K562 (cell line): Measurements from ENCODE around the gene UBXN11. TPM values are rescaled to one million over a fixed set of nuclear protein-coding genes. Genes with fewer than 3 reads are reported as not detected.

ENCODE experiments used
- ATAC-seq: fragments of 200-7000 bp; cut with Tn5 transposase; 3 replicates; pipeline ENCODE4 v1.9.1; 2020; ENCODE audit warnings: moderate library complexity
- BruUV-seq: library from RNA; stranded (reverse); fragments of 400-500 nt; replicated peaks from 2 replicates; lab custom pipeline; 2021; lab: Mats Ljungman, UMichigan
- CTCF ChIA-PET: fragments of 300-600 bp; formaldehyde crosslinking; extraction: SDS; loops from one replicate; lab custom pipeline; 2021; ENCODE audit warnings: low intra/inter-chr PET ratio; lab: Yijun Ruan, JAX
- POLR2A ChIA-PET: fragments of 300-600, 350-650 bp; sonication (Branson Sonifier 250); formaldehyde crosslinking; extraction: SDS; loops from one replicate; lab custom pipeline; 2021; ENCODE audit warnings: antibody characterized with exemption, inconsistent platforms; lab: Yijun Ruan, JAX
- DNase-seq, 4 experiments: peaks; one replicate each; pipeline versions ENCODE4 v3.0.0 to v3.0.0-alpha.2; 2011 to 2018; ENCODE audit warnings: low spot score in 3 of 4, mixed read lengths in 3 of 4; ENCODE audit errors: extremely low read depth in 1 of 4
- FAIRE-seq: peaks from 2 replicates; lab custom pipeline; 2011; peaks lifted over from hg19 to GRCh38; lab: Jason Lieb, UNC
- H2AFZ ChIP-seq: 2 replicates; pipeline ENCODE4 v1.6.0; 2011; ENCODE audit warnings: low read depth, low read length, control low read depth, inconsistent platforms
- H3K27ac ChIP-seq: fragments of 200-600 bp; 3 replicates; pipeline ENCODE4 v1.8.0; 2011; ENCODE audit warnings: low read depth, mild to moderate bottlenecking, control low read depth, inconsistent platforms, low read length, moderate library complexity, mixed read lengths; ENCODE audit errors: extremely low read depth
- H3K27me3 ChIP-seq, 2 experiments: fragments of 300-600 bp in 1 of 2; 2 replicates in 1 of 2; 3 replicates in 1 of 2; pipeline versions ENCODE4 v1.6.0 to v1.8.0; 2011; ENCODE audit warnings: inconsistent platforms in 2 of 2, low read length in 2 of 2, mild to moderate bottlenecking in 1 of 2, mixed read lengths in 1 of 2, moderate library complexity in 1 of 2; ENCODE audit not compliant: control insufficient read depth in 2 of 2, insufficient read depth in 2 of 2
- H3K36me3 ChIP-seq: fragments of 300-600 bp; 3 replicates; pipeline ENCODE4 v1.8.0; 2011; ENCODE audit warnings: mild to moderate bottlenecking, low read length, inconsistent platforms; ENCODE audit not compliant: control insufficient read depth, insufficient read depth
- H3K4me1 ChIP-seq, 2 experiments: fragments of 200-600 bp in 1 of 2; replicated peaks in 1 of 2; 2 replicates in 1 of 2; 3 replicates in 1 of 2; pipeline versions ENCODE4 v1.5.1 to v1.8.0; 2011; ENCODE audit warnings: inconsistent platforms in 2 of 2, low read length in 2 of 2, mild to moderate bottlenecking in 1 of 2, mixed read lengths in 1 of 2, moderate library complexity in 1 of 2; ENCODE audit not compliant: control insufficient read depth in 2 of 2, insufficient read depth in 2 of 2
- H3K4me2 ChIP-seq: 2 replicates; pipeline ENCODE4 v1.6.1; 2011; ENCODE audit warnings: low read length, control low read depth, inconsistent platforms, mixed read lengths; ENCODE audit not compliant: insufficient read depth
- H3K4me3 ChIP-seq: fragments of 200-600 bp; sonication (generic), shearing (Covaris generic); 2 replicates; pipeline ENCODE4 v1.5.1; 2016; ENCODE audit warnings: control low read depth, inconsistent platforms
- H3K79me2 ChIP-seq: fragments of 200-600 bp; 3 replicates; pipeline ENCODE4 v1.8.0; 2011; ENCODE audit warnings: low read length, inconsistent platforms; ENCODE audit not compliant: control insufficient read depth, insufficient read depth
- H3K9ac ChIP-seq, 2 experiments: 2 replicates each; pipeline versions ENCODE4 v1.6.0 to v1.6.1; 2011; ENCODE audit warnings: low read depth in 2 of 2, low read length in 2 of 2, control low read depth in 1 of 2, inconsistent platforms in 1 of 2, mild to moderate bottlenecking in 1 of 2, mixed read lengths in 1 of 2; ENCODE audit not compliant: insufficient read depth in 1 of 2
- H3K9me1 ChIP-seq: one replicate; pipeline ENCODE4 v1.6.0; 2011; ENCODE audit warnings: inconsistent platforms, mild to moderate bottlenecking, low read length, moderate library complexity; ENCODE audit not compliant: control insufficient read depth, insufficient read depth
- H3K9me3 ChIP-seq: replicated peaks from 2 replicates; pipeline ENCODE4 v1.5.1; 2011; ENCODE audit warnings: low read depth, low read length, inconsistent platforms; ENCODE audit not compliant: control insufficient read depth, insufficient read depth
- H4K20me1 ChIP-seq: replicated peaks from 2 replicates; pipeline ENCODE4 v1.6.1; 2011; ENCODE audit warnings: low read length, inconsistent platforms, mixed read lengths; ENCODE audit not compliant: control insufficient read depth, insufficient read depth
- CREB1 ChIP-seq, 2 experiments: sonication (generic) in 1 of 2; formaldehyde crosslinking in 1 of 2; IDR thresholded peaks; 2 replicates each; pipeline versions ENCODE4 v1.6.1 to v1.8.0; 2012 to 2022; ENCODE audit warnings: inconsistent platforms in 1 of 2, mild to moderate bottlenecking in 1 of 2, missing genetic modification reagents in 1 of 2, moderate library complexity in 1 of 2
- EHMT2 ChIP-seq: fragments of 450-650 bp; IDR thresholded peaks from 2 replicates; pipeline ENCODE4 v1.6.1; 2018; ENCODE audit warnings: antibody characterized with exemption
- HDAC6 ChIP-seq: IDR thresholded peaks from 2 replicates; pipeline ENCODE4 v1.6.1; 2012; ENCODE audit warnings: low read depth, mild to moderate bottlenecking, control low read depth, inconsistent platforms, low read length, moderate library complexity
- MBD2 ChIP-seq: sonication (generic); IDR thresholded peaks from 2 replicates; pipeline ENCODE4 v1.6.1; 2016; ENCODE audit warnings: low read depth, borderline replicate concordance
- NFXL1 ChIP-seq: fragments of 450-650 bp; formaldehyde crosslinking; IDR thresholded peaks from 2 replicates; pipeline ENCODE4 v1.4.0; 2021; ENCODE audit warnings: mild to moderate bottlenecking
- NUFIP1 ChIP-seq: fragments of 450-650 bp; IDR thresholded peaks from 2 replicates; pipeline ENCODE4 v1.6.1; 2018; ENCODE audit not compliant: partially characterized antibody
- PHB2 ChIP-seq: fragments of 450-650 bp; IDR thresholded peaks from 2 replicates; pipeline ENCODE4 v1.6.1; 2017; ENCODE audit warnings: low read depth
- POLR2G ChIP-seq: fragments of 200-400 bp; formaldehyde crosslinking; IDR thresholded peaks from 2 replicates; pipeline ENCODE4 v1.6.1; 2017; ENCODE audit warnings: low read depth, mild to moderate bottlenecking, antibody characterized with exemption, low read length, moderate library complexity
- POLR2H ChIP-seq: IDR thresholded peaks from 2 replicates; pipeline ENCODE4 v1.6.1; 2016; ENCODE audit warnings: missing genetic modification characterization, low read depth, mild to moderate bottlenecking, control low read depth, missing compliant biosample characterization, moderate library complexity
- RBFOX2 ChIP-seq: fragments of 200-400 bp; formaldehyde crosslinking; IDR thresholded peaks from 2 replicates; pipeline ENCODE4 v1.6.1; 2017; ENCODE audit warnings: low read depth, mild to moderate bottlenecking, low read length, moderate library complexity
- RHOXF2B ChIP-seq: fragments of 250-450 bp; sonication (Bioruptor Pico); conservative IDR thresholded peaks from 2 replicates; pipeline ENCODE4 v1.5.1; 2021
- STAG1 ChIP-seq: sonication (generic); formaldehyde crosslinking; IDR thresholded peaks from 2 replicates; pipeline ENCODE4 v1.5.0; 2020; ENCODE audit warnings: missing genetic modification reagents, borderline replicate concordance
- THRAP3 ChIP-seq: fragments of 450-650 bp; IDR thresholded peaks from 2 replicates; pipeline ENCODE4 v1.6.1; 2016; ENCODE audit warnings: mild to moderate bottlenecking, inconsistent platforms, borderline replicate concordance
- ZBTB17 ChIP-seq: fragments of 450-650 bp; formaldehyde crosslinking; IDR thresholded peaks from 2 replicates; pipeline ENCODE4 v1.4.0; 2020; ENCODE audit warnings: mild to moderate bottlenecking
- ZNF561 ChIP-seq: fragments of 450-650 bp; formaldehyde crosslinking; conservative IDR thresholded peaks from 2 replicates; pipeline ENCODE4 v1.4.0; 2020; ENCODE audit warnings: mild to moderate bottlenecking, moderate library complexity
- WGBS: fragments of 100-300 bp; shearing (Covaris generic); methylation state at CpG from one replicate; pipeline ENCODE4 v1.1.6; 2016; ENCODE audit warnings: low coverage, mixed read lengths; ENCODE audit not compliant: insufficient coverage; ENCODE audit errors: missing lambda C conversion rate; 5-methylcytosine and 5-hydroxymethylcytosine counted together
- in situ Hi-C: fragments of 300-500 bp; cut with MboI; formaldehyde crosslinking; loops from 4 replicates; pipeline ENCODE4 v1.15.0; 2018; ENCODE audit warnings: inconsistent platforms, mixed read lengths
- intact Hi-C: fragments of 100-400 bp; cut with micrococcal nuclease; formaldehyde crosslinking; loops from 2 replicates; pipeline ENCODE4 v1.14.2; 2022
- polyA plus RNA-seq, 8 experiments: library from polyadenylated mRNA; depleted of rRNA in 4 of 8; stranded (reverse) in 5 of 8; unstranded in 3 of 8; fragments of >200 nt; fragmentation: Nextera tagmentation in 2 of 8; fragmentation: Illumina TruSeq in 1 of 8; extraction: Ambion mirVana in 2 of 8; extraction: Trizol in 1 of 8; gene quantifications; 2 replicates each; pipeline versions ENCODE4 v1.2.1 to v1.2.3, GENCODE V29; 2011 to 2014; ENCODE audit warnings: inconsistent platforms in 1 of 8, missing spikeins in 1 of 8
- total RNA-seq, 7 experiments: library from RNA; depleted of rRNA in 6 of 7; stranded (reverse); fragments of >200 nt in 6 of 7; fragmentation: Illumina TruSeq in 2 of 7; extraction: Trizol in 2 of 7; gene quantifications; 2 replicates each; pipeline versions ENCODE4 v1.2.1 to v1.2.3, GENCODE V29; 2011 to 2021; ENCODE audit warnings: low replicate concordance in 1 of 7

UBXN11 gene
- total and polyA plus RNA-seq, 9 of the 15 experiments (the other 6 are each of a cell fraction or from before 2014, with no cell fraction given), result 0.48 to 34.3 (median 11.3) TPM

DNA sequence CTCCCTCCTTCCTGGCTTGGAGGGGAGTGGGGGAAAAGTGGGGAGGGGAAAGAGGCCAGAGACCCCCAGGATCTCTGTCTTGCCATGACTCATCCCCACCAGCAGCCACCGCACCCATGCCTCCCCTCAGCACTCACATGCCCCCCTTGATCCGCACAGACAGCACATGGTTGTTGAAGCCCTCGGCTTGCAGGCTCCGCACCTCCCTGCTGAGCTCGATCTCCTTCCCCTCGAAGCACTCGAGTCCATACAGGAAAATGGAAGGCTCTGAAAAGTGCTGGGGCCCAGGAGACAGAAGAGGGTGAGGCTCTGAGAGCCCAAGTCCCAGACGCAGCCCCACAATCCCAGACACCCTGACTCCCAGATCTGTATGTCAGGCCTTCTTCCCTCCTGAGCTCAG, 22.2 kb upstream of the UBXN11 start:
- Histone ChIP-seq H3K4me1 (peaks cover 2 to 13% of the 10 kb centered on the region in 2 experiments; a peak in 3 of 5 replicates), H3K9ac (peak overlapping the region in 1 of 2 experiments; percentile 86; a peak in 2 of 4 replicates), H3K9me1 (no peaks in the 10 kb centered on the region), H3K9me3 (no peaks in the 10 kb centered on the region), H3K36me3 (peaks cover 8% of the 10 kb centered on the region; the same call in 2 of the 3 replicates), H3K79me2 (no peaks in the 10 kb centered on the region), H3K27ac (no peak overlapping the region), H4K20me1 (no peaks in the 10 kb centered on the region), H2AFZ (no peak overlapping the region), H3K4me2 (no peak overlapping the region), H3K4me3 (no peak overlapping the region), H3K27me3 (no peaks in the 10 kb centered on the region)
- FAIRE-seq (no peak), ATAC-seq (peak; percentile 8; the same call in 1 of the 3 replicates), DNase-seq (no peak)
- CTCF ChIA-PET, result no interaction called here
- intact Hi-C loops (loop anchor here (1.0 to 2.0 kb wide), 2 partner anchors 34 to 63 kb away; no protein-coding TSS in a partner anchor), in situ Hi-C loops (no loop called here)
- WGBS, result 84% methylated on average over 8 of the region's 8 CpGs
- BruUV-seq, result no TSS peak
- POLR2A ChIA-PET, result interaction anchor here (0.6 to 2.5 kb wide), 4 partner anchors 18 to 78 kb away, joined by 3 to 10 read pairs (median 4); no protein-coding TSS in a partner anchor
- TF ChIP-seq POLR2G (0 out of 2 replicates have a peak, but pooled peaks have one; percentile 20), CREB1 (IDR thresholded peaks at IDR 0.05) (no peak), CREB1 (CRISPR knock-in tag; IDR thresholded peaks at IDR 0.05) (no peak), STAG1 (CRISPR knock-in tag) (no peak), POLR2H (tag) (no peak), PHB2 (no peak), MBD2 (no peak), NUFIP1 (no peak), THRAP3 (no peak), RHOXF2B (no peak), EHMT2 (no peak), NFXL1 (CRISPR knock-in tag) (no peak), RBFOX2 (peak; percentile 43), HDAC6 (no peak), ZBTB17 (CRISPR knock-in tag) (no peak), ZNF561 (CRISPR knock-in tag) (no peak)
